A549 (cell line): ENCODE measurements around the gene GAPDHS.

Experiments used
- CHD2 ChIP-seq: fragments of 150-350 bp; IDR thresholded peaks from 2 replicates; pipeline ENCODE4 v1.6.1; 2014; ENCODE audit warnings: low read length; ENCODE audit not compliant: partially characterized antibody
- EP300 ChIP-seq, 2 experiments: fragments of >200 bp; sonication (Bioruptor Twin); formaldehyde crosslinking; IDR thresholded peaks; 2 replicates in 1 of 2; 3 replicates in 1 of 2; pipeline ENCODE4 v1.6.1; 2016 to 2017
- HDAC2 ChIP-seq: fragments of 200-600 bp; sonication (generic); IDR thresholded peaks from 2 replicates; pipeline ENCODE4 v1.6.1; 2016
- JUN ChIP-seq, 2 experiments: fragments of >200 bp; sonication (Bioruptor Twin); formaldehyde crosslinking; IDR thresholded peaks; 2 replicates in 1 of 2; 3 replicates in 1 of 2; pipeline ENCODE4 v1.6.1; 2016 to 2017
- RAD21 ChIP-seq, 2 experiments: fragments of >200 bp in 1 of 2; sonication (Bioruptor Twin) in 1 of 2; formaldehyde crosslinking in 1 of 2; IDR thresholded peaks in 1 of 2; conservative IDR thresholded peaks in 1 of 2; 2 replicates in 1 of 2; 3 replicates in 1 of 2; pipeline ENCODE4 v1.6.1; 2012 to 2018; ENCODE audit warnings: inconsistent platforms in 1 of 2
- SMC3 ChIP-seq: fragments of >200 bp; sonication (Bioruptor Twin); formaldehyde crosslinking; IDR thresholded peaks from 3 replicates; pipeline ENCODE4 v1.6.1; 2018; ENCODE audit warnings: inconsistent platforms
- TF ChIP-seq, protein P1 (sequence below): fragments of >200 bp; sonication (Bioruptor Twin); formaldehyde crosslinking; IDR thresholded peaks from 3 replicates; pipeline ENCODE4 v1.5.1; 2016

DNA sequence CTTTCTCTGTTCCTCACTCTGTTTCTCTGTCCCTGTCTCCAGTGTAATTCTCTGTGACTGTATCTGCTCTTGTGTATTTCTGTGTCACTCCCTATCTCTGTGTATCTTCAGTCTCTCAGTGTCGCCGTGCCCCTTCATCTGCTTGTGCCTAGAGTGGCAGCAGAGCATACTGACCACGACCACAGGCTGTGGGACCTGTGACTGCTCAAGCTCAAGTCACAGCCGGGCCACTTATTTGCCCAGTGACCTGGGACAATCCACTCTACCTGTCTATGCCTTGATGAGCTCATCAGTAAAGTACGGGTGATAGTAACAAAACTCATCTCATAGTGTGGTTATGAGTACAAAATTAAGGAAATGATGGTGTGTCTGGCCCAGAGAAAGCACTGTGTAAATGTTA is 20.8 kb downstream of the GAPDHS start:
- TF ChIP-seq, protein P1, sequence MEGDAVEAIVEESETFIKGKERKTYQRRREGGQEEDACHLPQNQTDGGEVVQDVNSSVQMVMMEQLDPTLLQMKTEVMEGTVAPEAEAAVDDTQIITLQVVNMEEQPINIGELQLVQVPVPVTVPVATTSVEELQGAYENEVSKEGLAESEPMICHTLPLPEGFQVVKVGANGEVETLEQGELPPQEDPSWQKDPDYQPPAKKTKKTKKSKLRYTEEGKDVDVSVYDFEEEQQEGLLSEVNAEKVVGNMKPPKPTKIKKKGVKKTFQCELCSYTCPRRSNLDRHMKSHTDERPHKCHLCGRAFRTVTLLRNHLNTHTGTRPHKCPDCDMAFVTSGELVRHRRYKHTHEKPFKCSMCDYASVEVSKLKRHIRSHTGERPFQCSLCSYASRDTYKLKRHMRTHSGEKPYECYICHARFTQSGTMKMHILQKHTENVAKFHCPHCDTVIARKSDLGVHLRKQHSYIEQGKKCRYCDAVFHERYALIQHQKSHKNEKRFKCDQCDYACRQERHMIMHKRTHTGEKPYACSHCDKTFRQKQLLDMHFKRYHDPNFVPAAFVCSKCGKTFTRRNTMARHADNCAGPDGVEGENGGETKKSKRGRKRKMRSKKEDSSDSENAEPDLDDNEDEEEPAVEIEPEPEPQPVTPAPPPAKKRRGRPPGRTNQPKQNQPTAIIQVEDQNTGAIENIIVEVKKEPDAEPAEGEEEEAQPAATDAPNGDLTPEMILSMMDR: no peak
- TF ChIP-seq JUN (IDR thresholded peaks at IDR 0.05) (no peak), EP300 (IDR thresholded peaks at IDR 0.05) (no peak), CHD2 (no peak), RAD21 (conservative IDR thresholded peaks at IDR 0.05 in 1 of 2, IDR thresholded peaks at IDR 0.05 in 1 of 2) (no peak), SMC3 (no peak), HDAC2 (no peak)
